Gastrocnemius medialis (tissue), 4 donors: ENCODE results near the gene CDC25C. TPM values are rescaled to one million over a fixed set of nuclear protein-coding genes. Genes with fewer than 3 reads are reported as not detected.

Experiments
- ATAC-seq, 2 donors: fragments of 150-250 bp; one replicate each; pipeline ENCODE4 v1.9.1; 2016
- DNase-seq, 2 donors: peaks; one replicate each; pipeline ENCODE4 v3.0.0-alpha.2; 2019
- H3K27ac ChIP-seq, 4 donors: fragments of 200-600 bp; sonication (generic); 1 replicate in 1 of 4; 2 replicates in 3 of 4; pipeline ENCODE4 v1.5.1; 2016 to 2018; ENCODE audit warnings: mild to moderate bottlenecking in 2 of 4, moderate library complexity in 1 of 4
- H3K27me3 ChIP-seq, 3 donors: fragments of 200-600 bp; sonication (generic) in 2 of 3; 1 replicate in 1 of 3; 2 replicates in 2 of 3; pipeline versions ENCODE4 v1.5.1 to v1.6.0; 2016 to 2019; ENCODE audit warnings: mild to moderate bottlenecking in 1 of 3, moderate library complexity in 1 of 3
- H3K36me3 ChIP-seq, 2 donors: fragments of 200-600 bp; sonication (generic) in 1 of 2; one replicate each; pipeline ENCODE4 v1.5.1; 2017 to 2018
- H3K4me1 ChIP-seq, 2 donors: fragments of 200-600 bp; sonication (generic) in 1 of 2; one replicate each; pipeline ENCODE4 v1.5.1; 2016 to 2017; ENCODE audit warnings: mild to moderate bottlenecking in 2 of 2
- H3K4me3 ChIP-seq, 4 donors: fragments of 200-600 bp; sonication (generic) in 3 of 4; 1 replicate in 1 of 4; 2 replicates in 3 of 4; pipeline ENCODE4 v1.5.1; 2016 to 2019; ENCODE audit warnings: mild to moderate bottlenecking in 2 of 4
- H3K9me3 ChIP-seq, 3 donors: fragments of 200-600 bp; sonication (generic) in 2 of 3; 1 replicate in 1 of 3; 2 replicates in 2 of 3; pipeline ENCODE4 v1.5.1; 2016 to 2019
- CTCF ChIP-seq, 5 experiments: fragments of 450-650 bp in 3 of 5; fragments of 200-600 bp in 2 of 5; sonication (generic) in 2 of 5; IDR thresholded peaks in 4 of 5; conservative IDR thresholded peaks in 1 of 5; 1 replicate in 4 of 5; 2 replicates in 1 of 5; pipeline ENCODE4 v1.5.1; 2016 to 2019; ENCODE audit warnings: antibody characterized with exemption in 5 of 5, mild to moderate bottlenecking in 3 of 5, moderate library complexity in 3 of 5
- POLR2A ChIP-seq, 2 donors: fragments of 450-650 bp; IDR thresholded peaks; one replicate each; pipeline ENCODE4 v1.6.1; 2017; ENCODE audit warnings: antibody characterized with exemption in 2 of 2, mild to moderate bottlenecking in 2 of 2, moderate library complexity in 2 of 2
- in situ Hi-C, 4 donors: fragments of 200-750 bp; cut with MboI; loops; one replicate each; pipeline versions ENCODE4 v1.15.0 to v1.8.0; 2017; ENCODE audit warnings: low sequenced_read_pairs in 4 of 4
- intact Hi-C: fragments of 100-400 bp; cut with DNase I; formaldehyde crosslinking; loops from one replicate; pipeline ENCODE4 v1.15.1; 2023; ENCODE audit warnings: low total_unique reads
- total RNA-seq, 4 donors: library from RNA; depleted of rRNA; stranded (reverse); fragments of >200 nt; gene quantifications; one replicate each; pipeline versions ENCODE4 v1.1.0 to v1.2.3, GENCODE V29; 2016

CDC25C gene
- total RNA-seq, 4 donors from 2014 or later = not detected

GRCh38 chr5:138280915-138281314 is 50.7 kb downstream of the CDC25C start:
- ATAC-seq (no peak), DNase-seq (no peak)
- Histone ChIP-seq H3K9me3 (no peaks in the 10 kb centered on the region), H3K4me3 (no peak overlapping the region), H3K4me1 (no peaks in the 10 kb centered on the region), H3K27me3 (no peaks in the 10 kb centered on the region), H3K27ac (no peak overlapping the region), H3K36me3 (no peaks in the 10 kb centered on the region)
- intact Hi-C loops = loop anchor here (5.0 kb wide), 1 partner anchor 59 kb away; no protein-coding TSS in a partner anchor
- in situ Hi-C loops = no loop called here
- TF ChIP-seq POLR2A (IDR thresholded peaks at IDR 0.05) (no peak), CTCF (IDR thresholded peaks at IDR 0.05 in 4 of 5, conservative IDR thresholded peaks at IDR 0.05 in 1 of 5) (no peak)

GRCh38 chr5:138276402-138277054 is 55.1 kb downstream of the CDC25C start:
- Histone ChIP-seq H3K27ac (no peak overlapping the region), H3K4me3 (no peak overlapping the region), H3K27me3 (peaks cover 5 to 15% (median 9%) of the 10 kb centered on the region in 3 donors), H3K9me3 (no peaks in the 10 kb centered on the region), H3K4me1 (peaks cover 0 to 5% of the 10 kb centered on the region in 2 donors), H3K36me3 (no peaks in the 10 kb centered on the region)
- DNase-seq = no peak
- intact Hi-C loops (no loop called here), in situ Hi-C loops (no loop called here)
- no peak for ATAC-seq
- TF ChIP-seq POLR2A (IDR thresholded peaks at IDR 0.05) = no peak
- no peak for TF ChIP-seq CTCF (IDR thresholded peaks at IDR 0.05 in 4 of 5, conservative IDR thresholded peaks at IDR 0.05 in 1 of 5)

- H3K4me3 ChIP-seq = no peak overlapping the region
- TF ChIP-seq CTCF (IDR thresholded peaks at IDR 0.05 in 4 of 5, conservative IDR thresholded peaks at IDR 0.05 in 1 of 5) = no peak
- no peak for TF ChIP-seq POLR2A (IDR thresholded peaks at IDR 0.05)
- H3K27me3 ChIP-seq = peaks cover 5 to 15% (median 9%) of the 10 kb centered on the region in 3 donors
- H3K36me3 ChIP-seq = no peaks in the 10 kb centered on the region
- no peak overlapping the region for H3K27ac ChIP-seq
- ATAC-seq (no peak), DNase-seq (no peak)
- in situ Hi-C loops = no loop called here
- no peaks in the 10 kb centered on the region for H3K9me3 ChIP-seq
- peaks cover 0 to 5% of the 10 kb centered on the region in 2 donors for H3K4me1 ChIP-seq
- intact Hi-C loops = no loop called here
These were observed 55.7 kb downstream of the CDC25C start for GRCh38 chr5:138275895-138276294.

GRCh38 chr5:138275379-138275782 is 56.2 kb downstream of the CDC25C start:
- no peak for DNase-seq

More at GRCh38 chr5:138275379-138275782, 56.2 kb downstream of the CDC25C start:
- H3K9me3 ChIP-seq = no peaks in the 10 kb centered on the region
- ATAC-seq = no peak
- H3K36me3 ChIP-seq = no peaks in the 10 kb centered on the region
- no peak overlapping the region for H3K4me3 ChIP-seq
- H3K27ac ChIP-seq = no peak overlapping the region
- intact Hi-C loops = no loop called here
- in situ Hi-C loops = no loop called here
- H3K4me1 ChIP-seq = peaks cover 0 to 5% of the 10 kb centered on the region in 2 donors
- peaks cover 5 to 15% (median 9%) of the 10 kb centered on the region in 3 donors for H3K27me3 ChIP-seq
- TF ChIP-seq POLR2A (IDR thresholded peaks at IDR 0.05) = no peak
- TF ChIP-seq CTCF (IDR thresholded peaks at IDR 0.05 in 4 of 5, conservative IDR thresholded peaks at IDR 0.05 in 1 of 5) = no peak
